ENCODE results near the gene ENPP7. TPM values are rescaled to one million over a fixed set of nuclear protein-coding genes. Genes with fewer than 3 reads are reported as not detected.

Gene ENPP7
- total RNA-seq, 3 donors from 2014 or later: not detected

GRCh38 chr17:79743614-79744013, 12.9 kb downstream of the ENPP7 start:
- no peak for TF ChIP-seq POLR2AphosphoS5 (IDR thresholded peaks at IDR 0.05)
- TF ChIP-seq POLR2A (IDR thresholded peaks at IDR 0.05): no peak
- TF ChIP-seq CTCF (IDR thresholded peaks at IDR 0.05): no peak
- Histone ChIP-seq H3K4me1 (peaks cover 0 to 6% of the 10 kb centered on the region in 2 donors), H3K4me3 (no peak overlapping the region), H3K9me3 (no peaks in the 10 kb centered on the region), H3K36me3 (no peaks in the 10 kb centered on the region), H3K27me3 (peaks cover 16 to 62% of the 10 kb centered on the region in 2 donors), H3K27ac (no peak overlapping the region)
- no peak for DNase-seq (ENCODE audit: low spot score in 2 of 2)
- intact Hi-C loops (cut with DNase I; ENCODE audit: low total_unique reads): no loop called here

- no peak overlapping the region for H3K27ac ChIP-seq
- no peak overlapping the region for H3K4me3 ChIP-seq
- peaks cover 16 to 68% of the 10 kb centered on the region in 2 donors for H3K27me3 ChIP-seq
- intact Hi-C loops (cut with DNase I; ENCODE audit: low total_unique reads): no loop called here
- H3K9me3 ChIP-seq: no peaks in the 10 kb centered on the region
- DNase-seq (ENCODE audit: low spot score in 2 of 2): no peak
- no peak for TF ChIP-seq CTCF (IDR thresholded peaks at IDR 0.05)
- no peak for TF ChIP-seq POLR2A (IDR thresholded peaks at IDR 0.05)
- no peak for TF ChIP-seq POLR2AphosphoS5 (IDR thresholded peaks at IDR 0.05)
- H3K4me1 ChIP-seq: peaks cover 0 to 6% of the 10 kb centered on the region in 2 donors
- H3K36me3 ChIP-seq: no peaks in the 10 kb centered on the region
Observed at GRCh38 chr17:79745641-79746105, 14.9 kb downstream of the ENPP7 start.

- TF ChIP-seq POLR2AphosphoS5 (IDR thresholded peaks at IDR 0.05): no peak
- no peak for TF ChIP-seq CTCF (IDR thresholded peaks at IDR 0.05)
- no peak for TF ChIP-seq POLR2A (IDR thresholded peaks at IDR 0.05)
- DNase-seq (ENCODE audit: low spot score in 2 of 2): no peak
- Histone ChIP-seq H3K27ac (no peak overlapping the region), H3K4me3 (peak overlapping the region in 1 of 3 donors; percentile 28), H3K4me1 (peaks cover 0 to 3% of the 10 kb centered on the region in 2 donors), H3K27me3 (peaks cover 10 to 67% of the 10 kb centered on the region in 2 donors), H3K9me3 (no peaks in the 10 kb centered on the region), H3K36me3 (no peaks in the 10 kb centered on the region)
- intact Hi-C loops (cut with DNase I; ENCODE audit: low total_unique reads): no loop called here
Observed at GRCh38 chr17:79746889-79747507, 16.3 kb downstream of the ENPP7 start.

- Histone ChIP-seq H3K27me3 (peaks cover 10 to 68% of the 10 kb centered on the region in 2 donors), H3K27ac (no peak overlapping the region)
Observed at GRCh38 chr17:79747508-79748294, 17.0 kb downstream of the ENPP7 start.

More at GRCh38 chr17:79747508-79748294, 17.0 kb downstream of the ENPP7 start:
- H3K9me3 ChIP-seq: no peaks in the 10 kb centered on the region
- no peak for DNase-seq (ENCODE audit: low spot score in 2 of 2)
- intact Hi-C loops (cut with DNase I; ENCODE audit: low total_unique reads): no loop called here
- TF ChIP-seq CTCF (IDR thresholded peaks at IDR 0.05) (no peak), POLR2AphosphoS5 (IDR thresholded peaks at IDR 0.05) (no peak), POLR2A (IDR thresholded peaks at IDR 0.05) (no peak)
- H3K4me1 ChIP-seq: no peaks in the 10 kb centered on the region
- H3K4me3 ChIP-seq: peak overlapping the region in 1 of 3 donors; percentile 28
- no peaks in the 10 kb centered on the region for H3K36me3 ChIP-seq
